MM.1S (cell line): ENCODE measurements around the gene DFFB.

ENCODE experiments used
- CTCF ChIP-seq: fragments of 300-600 bp; sonication (generic); IDR thresholded peaks from 2 replicates; pipeline ENCODE4 v1.5.1; 2016; ENCODE audit warnings: antibody characterized with exemption, low read length, mixed read lengths
- EZH2 ChIP-seq: fragments of 300-600 bp; sonication (generic); optimal IDR thresholded peaks from 2 replicates; pipeline ENCODE3; 2017; ENCODE audit warnings: low read depth, mild to moderate bottlenecking, antibody characterized with exemption, low read length, mixed read lengths

GRCh38 chr1:3921765-3922164 is 64.5 kb downstream of the DFFB start:
- no peak for TF ChIP-seq CTCF
- TF ChIP-seq EZH2, result no peak
